ENCODE data around the gene SSMEM1.
"Not testable (repeated sequence)": the region's sequence is repeated elsewhere in the genome, so short reads cannot be mapped to it uniquely, and the experiment has no call there.

The SSMEM1 gene

GRCh38 chr7:130246491-130246890, 38.8 kb downstream of the SSMEM1 start:
- not testable (repeated sequence) for DNase-seq (ENCODE audit: low read depth)

GRCh38 chr7:130248842-130249241, 41.2 kb downstream of the SSMEM1 start:
- not testable (repeated sequence) for DNase-seq (ENCODE audit: low read depth)

GRCh38 chr7:130249626-130250025, 42.0 kb downstream of the SSMEM1 start:
- DNase-seq (ENCODE audit: low read depth) = not testable (repeated sequence)

- no peak for DNase-seq (ENCODE audit: low read depth)
These were observed 46.9 kb downstream of the SSMEM1 start for GRCh38 chr7:130254555-130254954.

- no peak for DNase-seq (ENCODE audit: low read depth)
These were observed 49.0 kb downstream of the SSMEM1 start for GRCh38 chr7:130256704-130257103.

- DNase-seq (ENCODE audit: low read depth) = no peak
These were observed 50.9 kb downstream of the SSMEM1 start for GRCh38 chr7:130258494-130259078.

GRCh38 chr7:130262448-130262847, 54.8 kb downstream of the SSMEM1 start:
- no peak for DNase-seq (ENCODE audit: low read depth)

GRCh38 chr7:130263130-130263529, 55.5 kb downstream of the SSMEM1 start:
- no peak for DNase-seq (ENCODE audit: low read depth)

All from stromal cell of bone marrow (primary cell).